Mesendoderm (in vitro differentiated cells): Measurements from ENCODE around the gene POLN.
A peak's percentile ranks its signal among the peaks of the same experiment; 100 is the strongest.

ENCODE experiments used
- DNase-seq: peaks from one replicate; pipeline ENCODE4 v3.0.0; 2013
- H2AK5ac ChIP-seq: 2 replicates; pipeline ENCODE4 v1.6.1; 2013; ENCODE audit warnings: low read length, inconsistent platforms
- H2BK120ac ChIP-seq: 2 replicates; pipeline ENCODE4 v1.6.1; 2013; ENCODE audit warnings: low read depth, mild to moderate bottlenecking, low read length, moderate library complexity, mixed read lengths
- H2BK15ac ChIP-seq: replicated peaks from 2 replicates; pipeline ENCODE4 v1.6.1; 2013; ENCODE audit warnings: low read depth, mild to moderate bottlenecking, moderate library complexity
- H2BK5ac ChIP-seq: 2 replicates; pipeline ENCODE4 v1.6.1; 2013; ENCODE audit warnings: low read length, inconsistent platforms
- H3K18ac ChIP-seq: 2 replicates; pipeline ENCODE4 v1.6.1; 2013; ENCODE audit warnings: mild to moderate bottlenecking, low read length, mixed read lengths
- H3K23ac ChIP-seq: one replicate; pipeline ENCODE4 v1.6.1; 2013; ENCODE audit warnings: low read length
- H3K27ac ChIP-seq: 2 replicates; pipeline ENCODE4 v1.5.1; 2013; ENCODE audit warnings: low read depth, mild to moderate bottlenecking, inconsistent platforms, low read length, moderate library complexity
- H3K27me3 ChIP-seq: 2 replicates; pipeline ENCODE4 v1.6.1; 2013; ENCODE audit warnings: low read length, control low read depth, mild to moderate bottlenecking, inconsistent platforms; ENCODE audit not compliant: insufficient read depth, poor library complexity
- H3K36me3 ChIP-seq: 2 replicates; pipeline ENCODE4 v1.6.1; 2013; ENCODE audit warnings: low read length, inconsistent platforms; ENCODE audit not compliant: control insufficient read depth, insufficient read depth
- H3K4ac ChIP-seq: one replicate; pipeline ENCODE4 v1.6.1; 2013; ENCODE audit warnings: low read depth, mild to moderate bottlenecking, low read length, moderate library complexity
- H3K4me1 ChIP-seq: 2 replicates; pipeline ENCODE4 v1.6.1; 2013; ENCODE audit warnings: low read depth, low read length, inconsistent platforms; ENCODE audit not compliant: control insufficient read depth
- H3K4me2 ChIP-seq: 2 replicates; pipeline ENCODE4 v1.6.1; 2013; ENCODE audit warnings: low read length
- H3K4me3 ChIP-seq: 2 replicates; pipeline ENCODE4 v1.5.1; 2013; ENCODE audit warnings: mild to moderate bottlenecking, low read length
- H3K56ac ChIP-seq: one replicate; pipeline ENCODE4 v1.6.1; 2013; ENCODE audit warnings: low read length
- H3K79me1 ChIP-seq: 2 replicates; pipeline ENCODE4 v1.6.1; 2013; ENCODE audit warnings: low read length, inconsistent platforms
- H3K79me2 ChIP-seq: 2 replicates; pipeline ENCODE4 v1.6.1; 2013; ENCODE audit warnings: mild to moderate bottlenecking, low read length; ENCODE audit not compliant: control insufficient read depth, insufficient read depth
- H3K9ac ChIP-seq: 2 replicates; pipeline ENCODE4 v1.6.1; 2013; ENCODE audit warnings: low read length, inconsistent platforms
- H4K5ac ChIP-seq: one replicate; pipeline ENCODE4 v1.6.1; 2013; ENCODE audit warnings: low read length
- H4K8ac ChIP-seq: one replicate; pipeline ENCODE4 v1.6.1; 2013; ENCODE audit warnings: low read depth, mild to moderate bottlenecking, control low read depth, low read length, moderate library complexity
- WGBS: extraction: QIAGEN DNeasy Blood & Tissue Kit; methylation state at CpG from one replicate; pipeline ENCODE4 v1.1.7; 2013; ENCODE audit warnings: low lambda C conversion rate, missing lambda C conversion rate; ENCODE audit not compliant: insufficient coverage; ENCODE audit errors: extremely low coverage; 5-methylcytosine and 5-hydroxymethylcytosine counted together

Gene POLN

GRCh38 chr4:2072971-2073807, 168.7 kb downstream of the POLN start:
- Histone ChIP-seq H3K4ac (no peak overlapping the region), H3K36me3 (no peaks in the 10 kb centered on the region), H3K4me1 (no peaks in the 10 kb centered on the region), H3K56ac (no peak overlapping the region), H3K9ac (no peak overlapping the region), H3K23ac (no peak overlapping the region), H2BK15ac (no peak overlapping the region), H3K27me3 (no peaks in the 10 kb centered on the region), H3K4me3 (no peak overlapping the region), H2BK120ac (no peak overlapping the region), H3K4me2 (no peak overlapping the region), H3K79me1 (no peaks in the 10 kb centered on the region), H4K5ac (no peak overlapping the region), H3K27ac (no peak overlapping the region), H4K8ac (no peak overlapping the region), H3K18ac (no peak overlapping the region), H3K79me2 (no peaks in the 10 kb centered on the region), H2BK5ac (no peak overlapping the region), H2AK5ac (no peak overlapping the region)
- no peak for DNase-seq
- WGBS, result no CpG with 5 or more reads among the region's 20 CpGs

GRCh38 chr4:2071912-2072867, 169.7 kb downstream of the POLN start:
- H3K27me3 ChIP-seq, result no peaks in the 10 kb centered on the region
- no peak overlapping the region for H3K4ac ChIP-seq
- H4K8ac ChIP-seq, result no peak overlapping the region
- H2BK5ac ChIP-seq, result no peak overlapping the region
- H3K27ac ChIP-seq, result no peak overlapping the region
- H3K79me2 ChIP-seq, result no peaks in the 10 kb centered on the region
- peak; percentile 51 for DNase-seq
- H3K4me3 ChIP-seq, result no peak overlapping the region
- no peak overlapping the region for H2BK15ac ChIP-seq
- H3K79me1 ChIP-seq, result no peaks in the 10 kb centered on the region
- no CpG with 5 or more reads among the region's 28 CpGs for WGBS
- no peak overlapping the region for H2AK5ac ChIP-seq
- H3K4me1 ChIP-seq, result no peaks in the 10 kb centered on the region
- no peak overlapping the region for H3K23ac ChIP-seq
- no peak overlapping the region for H2BK120ac ChIP-seq
- H3K4me2 ChIP-seq, result no peak overlapping the region
- no peak overlapping the region for H3K9ac ChIP-seq
- H3K56ac ChIP-seq, result no peak overlapping the region
- no peak overlapping the region for H3K18ac ChIP-seq
- H4K5ac ChIP-seq, result no peak overlapping the region
- no peaks in the 10 kb centered on the region for H3K36me3 ChIP-seq

GRCh38 chr4:2071252-2071911, 170.5 kb downstream of the POLN start:
- Histone ChIP-seq H2BK120ac (no peak overlapping the region), H3K79me2 (no peaks in the 10 kb centered on the region), H3K27me3 (no peaks in the 10 kb centered on the region), H3K23ac (no peak overlapping the region), H3K27ac (no peak overlapping the region), H2BK15ac (no peak overlapping the region), H2BK5ac (no peak overlapping the region), H3K4me1 (no peaks in the 10 kb centered on the region), H4K8ac (no peak overlapping the region), H3K79me1 (no peaks in the 10 kb centered on the region), H3K4ac (no peak overlapping the region), H4K5ac (no peak overlapping the region), H3K36me3 (no peaks in the 10 kb centered on the region), H3K4me3 (no peak overlapping the region), H3K18ac (no peak overlapping the region), H3K56ac (no peak overlapping the region), H3K9ac (no peak overlapping the region), H3K4me2 (no peak overlapping the region), H2AK5ac (no peak overlapping the region)
- no peak for DNase-seq
- no CpG with 5 or more reads among the region's 16 CpGs for WGBS

GRCh38 chr4:2070421-2071251, 171.3 kb downstream of the POLN start:
- no peaks in the 10 kb centered on the region for H3K79me2 ChIP-seq
- no peak overlapping the region for H3K4me2 ChIP-seq
- H4K8ac ChIP-seq, result no peak overlapping the region
- H3K4ac ChIP-seq, result no peak overlapping the region
- H3K23ac ChIP-seq, result no peak overlapping the region
- H3K4me1 ChIP-seq, result no peaks in the 10 kb centered on the region
- H3K56ac ChIP-seq, result no peak overlapping the region
- no peak overlapping the region for H3K27ac ChIP-seq
- no peak overlapping the region for H4K5ac ChIP-seq
- WGBS, result no CpG with 5 or more reads among the region's 22 CpGs
- no peak overlapping the region for H2BK15ac ChIP-seq
- H3K79me1 ChIP-seq, result no peaks in the 10 kb centered on the region
- H3K18ac ChIP-seq, result no peak overlapping the region
- H3K9ac ChIP-seq, result no peak overlapping the region
- no peak for DNase-seq
- no peak overlapping the region for H2AK5ac ChIP-seq
- no peak overlapping the region for H3K4me3 ChIP-seq
- H2BK5ac ChIP-seq, result no peak overlapping the region
- H3K27me3 ChIP-seq, result no peaks in the 10 kb centered on the region
- H2BK120ac ChIP-seq, result no peak overlapping the region
- H3K36me3 ChIP-seq, result no peaks in the 10 kb centered on the region

GRCh38 chr4:2069986-2070385, 171.9 kb downstream of the POLN start:
- no peak overlapping the region for H3K27ac ChIP-seq
- no peak overlapping the region for H2BK5ac ChIP-seq
- no peak overlapping the region for H4K8ac ChIP-seq
- no peaks in the 10 kb centered on the region for H3K79me1 ChIP-seq
- no peak overlapping the region for H3K18ac ChIP-seq
- H3K9ac ChIP-seq, result no peak overlapping the region
- no peaks in the 10 kb centered on the region for H3K36me3 ChIP-seq
- no peak for DNase-seq
- no peak overlapping the region for H3K56ac ChIP-seq
- H3K4me1 ChIP-seq, result no peaks in the 10 kb centered on the region
- no peak overlapping the region for H2AK5ac ChIP-seq
- H2BK15ac ChIP-seq, result no peak overlapping the region
- WGBS, result no CpG with 5 or more reads among the region's 14 CpGs
- no peak overlapping the region for H3K4me3 ChIP-seq
- no peaks in the 10 kb centered on the region for H3K79me2 ChIP-seq
- no peak overlapping the region for H3K4me2 ChIP-seq
- no peak overlapping the region for H3K23ac ChIP-seq
- H3K4ac ChIP-seq, result no peak overlapping the region
- no peak overlapping the region for H2BK120ac ChIP-seq
- H4K5ac ChIP-seq, result no peak overlapping the region
- no peaks in the 10 kb centered on the region for H3K27me3 ChIP-seq
